ENCODE results near the gene PALM.
A peak's percentile ranks its signal among the peaks of the same experiment; 100 is the strongest.
"Not testable (repeated sequence)": the region's sequence is repeated elsewhere in the genome, so short reads cannot be mapped to it uniquely, and the experiment has no call there.

Gene PALM

GRCh38 chr19:679418-680286 is 29.1 kb upstream of the PALM start:
- DNase-seq: peak; percentile 46

- DNase-seq: peak; percentile 100
Observed at GRCh38 chr19:680287-681028, 28.3 kb upstream of the PALM start.

- DNase-seq: peak; percentile 90
Observed at GRCh38 chr19:681029-682019, 27.4 kb upstream of the PALM start.

- DNase-seq: no peak
Observed at GRCh38 chr19:682678-683320, 25.9 kb upstream of the PALM start.

GRCh38 chr19:685454-685931 is 23.2 kb upstream of the PALM start:
- no peak for DNase-seq

GRCh38 chr19:686589-687297 is 22.0 kb upstream of the PALM start:
- no peak for DNase-seq

GRCh38 chr19:687569-688166 is 21.1 kb upstream of the PALM start:
- DNase-seq: no peak

- no peak for DNase-seq
Observed at GRCh38 chr19:688214-688613, 20.5 kb upstream of the PALM start.

GRCh38 chr19:688992-689391 is 19.7 kb upstream of the PALM start:
- DNase-seq: no peak

- DNase-seq: no peak
Observed at GRCh38 chr19:690203-690602, 18.5 kb upstream of the PALM start.

- no peak for DNase-seq
Observed at GRCh38 chr19:694481-695351, 14.0 kb upstream of the PALM start.

GRCh38 chr19:695352-695949 is 13.3 kb upstream of the PALM start, which contains the start of gene PRSS57:
PRSS57 (minus strand) TSS chr19:695452; CDS start chr19:695430, 22 bp downstream.
- DNase-seq: no peak

- DNase-seq: not testable (repeated sequence)
Observed at GRCh38 chr19:698529-698928, 10.2 kb upstream of the PALM start.

- DNase-seq: not testable (repeated sequence)
Observed at GRCh38 chr19:699885-700284, 8.8 kb upstream of the PALM start.

- DNase-seq: not testable (repeated sequence)
Observed at GRCh38 chr19:702847-703246, 5.9 kb upstream of the PALM start.

GRCh38 chr19:703329-703650 is 5.4 kb upstream of the PALM start:
- DNase-seq: no peak

GRCh38 chr19:703651-704446 is 4.9 kb upstream of the PALM start:
- DNase-seq: peak; percentile 52

GRCh38 chr19:704447-704741 is 4.3 kb upstream of the PALM start:
- no peak for DNase-seq

Data from CD4-positive, alpha-beta T cell treated with Interleukin-17A for 4 hours (primary cell).